Testis (tissue), 2 donors: ENCODE data around the gene FHIT.

ENCODE experiments used
- CTCF ChIP-seq, 3 experiments: fragments of 450-650 bp in 2 of 3; fragments of 200-600 bp in 1 of 3; sonication (generic) in 1 of 3; IDR thresholded peaks; one replicate each; pipeline ENCODE4 v1.5.1; 2016 to 2019; ENCODE audit warnings: antibody characterized with exemption in 3 of 3, mild to moderate bottlenecking in 2 of 3, moderate library complexity in 1 of 3
- POLR2A ChIP-seq: fragments of 450-650 bp; IDR thresholded peaks from one replicate; pipeline ENCODE4 v1.6.1; 2017; ENCODE audit warnings: antibody characterized with exemption, mild to moderate bottlenecking, moderate library complexity

GRCh38 chr3:60187343-60187742 is 1063.9 kb downstream of the FHIT start:
- TF ChIP-seq POLR2A: no peak
- TF ChIP-seq CTCF (IDR thresholded peaks at IDR 0.05): no peak
